SU-DHL-6 (cell line): ENCODE results near the gene FAM9A.

ENCODE experiments used
- H2AFZ ChIP-seq: fragments of 200-600 bp; sonication (generic); 2 replicates; pipeline ENCODE4 v1.6.1; 2014; ENCODE audit warnings: low read depth, mild to moderate bottlenecking, moderate library complexity, mixed read lengths, antibody characterized with exemption, low read length; ENCODE audit not compliant: severe bottlenecking
- H3F3A ChIP-seq: fragments of 200-600 bp; shearing (Covaris generic); 2 replicates; pipeline ENCODE4 v1.6.0; 2016; ENCODE audit warnings: antibody characterized with exemption, mild to moderate bottlenecking; ENCODE audit not compliant: insufficient read depth
- H3K27ac ChIP-seq: fragments of 200-600 bp; sonication (generic); 2 replicates; pipeline ENCODE4 v1.5.1; 2016; ENCODE audit warnings: low read depth, mild to moderate bottlenecking, low read length, moderate library complexity, mixed read lengths
- H3K27me3 ChIP-seq: fragments of 200-600 bp; sonication (generic), shearing (Covaris generic); 2 replicates; pipeline ENCODE4 v1.6.0; 2014; ENCODE audit warnings: mild to moderate bottlenecking, low read length
- H3K36me3 ChIP-seq: fragments of 200-600 bp; sonication (generic); 2 replicates; pipeline ENCODE4 v1.6.1; 2014; ENCODE audit warnings: mild to moderate bottlenecking, low read length, mixed read lengths
- H3K4me2 ChIP-seq: fragments of 300-600, 200-600 bp; shearing (Covaris generic), sonication (generic); 2 replicates; pipeline ENCODE4 v1.6.0; 2014; ENCODE audit warnings: low read length, low read depth, mild to moderate bottlenecking; ENCODE audit not compliant: poor library complexity, severe bottlenecking
- H3K4me3 ChIP-seq: fragments of 200-600 bp; sonication (generic); 2 replicates; pipeline ENCODE4 v1.5.1; 2014; ENCODE audit warnings: antibody characterized with exemption, low read length, mild to moderate bottlenecking, mixed read lengths; ENCODE audit not compliant: insufficient read depth, poor library complexity, severe bottlenecking
- H3K79me2 ChIP-seq: fragments of 200-600 bp; sonication (generic); 2 replicates; pipeline ENCODE4 v1.6.1; 2014; ENCODE audit warnings: mild to moderate bottlenecking, low read length, moderate library complexity; ENCODE audit not compliant: insufficient read depth
- H3K9ac ChIP-seq: fragments of 200-600 bp; sonication (generic); 2 replicates; pipeline ENCODE4 v1.7.0; 2014; ENCODE audit warnings: mild to moderate bottlenecking, low read length
- H3K9me2 ChIP-seq: fragments of 200-600 bp; sonication (generic); replicated peaks from 2 replicates; pipeline ENCODE4 v1.6.1; 2014; ENCODE audit warnings: low read length; ENCODE audit not compliant: insufficient read depth
- H3K9me3 ChIP-seq: fragments of 200-600 bp; sonication (generic); 2 replicates; pipeline ENCODE4 v1.6.1; 2014; ENCODE audit warnings: low read length, mixed read lengths; ENCODE audit not compliant: insufficient read depth
- H4K20me1 ChIP-seq: fragments of 200-600 bp; sonication (generic); 2 replicates; pipeline ENCODE4 v1.6.1; 2014; ENCODE audit warnings: low read depth, mild to moderate bottlenecking, antibody characterized with exemption, low read length, moderate library complexity, mixed read lengths
- EZH2phosphoT487 ChIP-seq: fragments of 200-600 bp; sonication (generic), shearing (Covaris generic); conservative IDR thresholded peaks from 2 replicates; pipeline ENCODE4 v1.6.1; 2018; ENCODE audit warnings: mild to moderate bottlenecking, antibody characterized with exemption, low read length, moderate library complexity, mixed read lengths
- TF ChIP-seq, protein P1 (sequence below): fragments of 200-600 bp; sonication (generic); IDR thresholded peaks from one replicate; pipeline ENCODE4 v1.5.1; 2017; ENCODE audit warnings: antibody characterized with exemption, mild to moderate bottlenecking, low read length, moderate library complexity; ENCODE audit not compliant: insufficient read depth, poor library complexity, severe bottlenecking

Gene FAM9A

DNA sequence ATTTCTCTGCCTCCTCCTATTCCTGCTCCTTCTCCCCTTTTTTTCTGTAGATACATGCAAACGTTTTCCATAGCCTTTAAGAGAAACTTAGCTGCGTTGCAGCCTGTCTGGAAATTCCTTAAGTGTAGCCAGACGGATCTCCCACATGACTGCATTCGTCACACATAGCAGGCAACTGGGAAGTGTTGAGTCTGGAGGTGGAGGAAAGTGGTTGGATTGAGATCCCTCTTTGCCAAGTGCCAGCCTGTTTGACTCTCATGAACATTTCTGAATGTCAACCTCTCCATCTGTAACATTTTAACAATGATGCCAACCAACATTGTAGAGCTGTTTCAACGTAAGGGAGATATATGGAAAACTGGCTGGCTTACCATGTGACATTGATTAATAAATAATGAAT, 45.1 kb upstream of the FAM9A start:
- no peaks in the 10 kb centered on the region for H3F3A ChIP-seq
- no peak overlapping the region for H2AFZ ChIP-seq
- H3K9me2 ChIP-seq, result no peaks in the 10 kb centered on the region
- TF ChIP-seq, protein P1, sequence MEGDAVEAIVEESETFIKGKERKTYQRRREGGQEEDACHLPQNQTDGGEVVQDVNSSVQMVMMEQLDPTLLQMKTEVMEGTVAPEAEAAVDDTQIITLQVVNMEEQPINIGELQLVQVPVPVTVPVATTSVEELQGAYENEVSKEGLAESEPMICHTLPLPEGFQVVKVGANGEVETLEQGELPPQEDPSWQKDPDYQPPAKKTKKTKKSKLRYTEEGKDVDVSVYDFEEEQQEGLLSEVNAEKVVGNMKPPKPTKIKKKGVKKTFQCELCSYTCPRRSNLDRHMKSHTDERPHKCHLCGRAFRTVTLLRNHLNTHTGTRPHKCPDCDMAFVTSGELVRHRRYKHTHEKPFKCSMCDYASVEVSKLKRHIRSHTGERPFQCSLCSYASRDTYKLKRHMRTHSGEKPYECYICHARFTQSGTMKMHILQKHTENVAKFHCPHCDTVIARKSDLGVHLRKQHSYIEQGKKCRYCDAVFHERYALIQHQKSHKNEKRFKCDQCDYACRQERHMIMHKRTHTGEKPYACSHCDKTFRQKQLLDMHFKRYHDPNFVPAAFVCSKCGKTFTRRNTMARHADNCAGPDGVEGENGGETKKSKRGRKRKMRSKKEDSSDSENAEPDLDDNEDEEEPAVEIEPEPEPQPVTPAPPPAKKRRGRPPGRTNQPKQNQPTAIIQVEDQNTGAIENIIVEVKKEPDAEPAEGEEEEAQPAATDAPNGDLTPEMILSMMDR, result no peak
- TF ChIP-seq EZH2phosphoT487, result no peak
- H3K27ac ChIP-seq, result no peak overlapping the region
- no peaks in the 10 kb centered on the region for H3K79me2 ChIP-seq
- H3K4me2 ChIP-seq, result no peak overlapping the region
- H3K4me3 ChIP-seq, result no peak overlapping the region
- no peaks in the 10 kb centered on the region for H3K36me3 ChIP-seq
- no peaks in the 10 kb centered on the region for H4K20me1 ChIP-seq
- H3K27me3 ChIP-seq, result no peaks in the 10 kb centered on the region
- H3K9me3 ChIP-seq, result no peaks in the 10 kb centered on the region
- no peak overlapping the region for H3K9ac ChIP-seq

DNA sequence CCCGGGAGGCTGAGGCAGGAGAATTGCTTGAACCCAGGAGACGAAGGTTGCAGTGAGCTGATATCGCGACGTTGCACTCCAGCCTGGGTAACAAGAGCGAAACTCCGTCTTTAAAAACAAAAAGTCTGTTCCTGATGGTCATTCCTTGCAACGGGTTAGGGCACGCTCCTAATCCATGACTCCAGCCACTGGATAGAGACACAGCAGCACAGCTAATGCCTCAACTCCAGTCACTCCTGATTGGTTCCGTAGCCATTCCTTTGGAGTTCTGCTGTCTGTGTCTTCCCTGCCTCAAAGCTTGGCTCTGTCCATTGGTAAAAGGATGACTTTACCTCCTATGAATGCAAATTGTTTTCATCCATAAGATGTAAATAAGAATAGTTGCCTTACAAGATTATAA, 44.3 kb upstream of the FAM9A start:
- TF ChIP-seq, protein P1, result no peak
- no peak for TF ChIP-seq EZH2phosphoT487
- no peaks in the 10 kb centered on the region for H3K9me3 ChIP-seq
- H3K9me2 ChIP-seq, result no peaks in the 10 kb centered on the region
- no peaks in the 10 kb centered on the region for H3K36me3 ChIP-seq
- no peak overlapping the region for H3K9ac ChIP-seq
- H3K79me2 ChIP-seq, result no peaks in the 10 kb centered on the region
- H2AFZ ChIP-seq, result no peak overlapping the region
- H3K27me3 ChIP-seq, result no peaks in the 10 kb centered on the region
- no peak overlapping the region for H3K27ac ChIP-seq
- H3K4me3 ChIP-seq, result no peak overlapping the region
- H3K4me2 ChIP-seq, result no peak overlapping the region
- H4K20me1 ChIP-seq, result no peaks in the 10 kb centered on the region
- no peaks in the 10 kb centered on the region for H3F3A ChIP-seq

DNA sequence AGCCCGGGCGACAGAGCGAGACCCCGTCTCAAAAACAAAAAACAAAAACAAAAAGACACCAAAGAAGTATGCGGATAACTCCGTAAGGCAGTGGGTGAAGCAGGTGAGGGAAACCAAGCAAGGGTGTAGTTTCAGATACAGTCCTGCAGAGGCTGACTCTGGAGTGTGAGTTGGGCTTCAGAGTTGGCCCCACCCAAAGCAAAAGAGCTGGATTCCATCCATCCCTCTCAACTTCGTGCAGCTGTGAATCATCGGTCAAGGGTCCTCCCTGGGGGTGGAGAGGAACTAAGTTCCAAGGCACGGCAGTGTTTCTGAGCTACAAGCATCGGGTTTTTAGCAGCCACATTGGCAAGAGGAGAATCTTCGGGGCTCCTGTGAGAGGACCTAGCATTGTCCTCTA, 43.9 kb upstream of the FAM9A start:
- no peak overlapping the region for H3K4me2 ChIP-seq
- no peak overlapping the region for H3K4me3 ChIP-seq
- no peaks in the 10 kb centered on the region for H3K36me3 ChIP-seq
- H3K27ac ChIP-seq, result no peak overlapping the region
- no peaks in the 10 kb centered on the region for H4K20me1 ChIP-seq
- H3K79me2 ChIP-seq, result no peaks in the 10 kb centered on the region
- no peaks in the 10 kb centered on the region for H3K9me2 ChIP-seq
- H3K9me3 ChIP-seq, result no peaks in the 10 kb centered on the region
- no peaks in the 10 kb centered on the region for H3F3A ChIP-seq
- H3K9ac ChIP-seq, result no peak overlapping the region
- TF ChIP-seq, protein P1, result no peak
- TF ChIP-seq EZH2phosphoT487, result no peak
- no peak overlapping the region for H2AFZ ChIP-seq
- no peaks in the 10 kb centered on the region for H3K27me3 ChIP-seq
